GM21360 (cell line): Measurements from ENCODE around the gene ARPC4.
"Not testable (repeated sequence)": the region's sequence is repeated elsewhere in the genome, so short reads cannot be mapped to it uniquely, and the experiment has no call there.

Source experiments
- ATAC-seq: cut with Tn5 transposase; IDR thresholded peaks from one replicate; pipeline ENCODE4 v1.9.1; 2021; ENCODE audit warnings: mild to moderate bottlenecking, moderate library complexity; ENCODE audit not compliant: unreplicated experiment

The ARPC4 gene

DNA sequence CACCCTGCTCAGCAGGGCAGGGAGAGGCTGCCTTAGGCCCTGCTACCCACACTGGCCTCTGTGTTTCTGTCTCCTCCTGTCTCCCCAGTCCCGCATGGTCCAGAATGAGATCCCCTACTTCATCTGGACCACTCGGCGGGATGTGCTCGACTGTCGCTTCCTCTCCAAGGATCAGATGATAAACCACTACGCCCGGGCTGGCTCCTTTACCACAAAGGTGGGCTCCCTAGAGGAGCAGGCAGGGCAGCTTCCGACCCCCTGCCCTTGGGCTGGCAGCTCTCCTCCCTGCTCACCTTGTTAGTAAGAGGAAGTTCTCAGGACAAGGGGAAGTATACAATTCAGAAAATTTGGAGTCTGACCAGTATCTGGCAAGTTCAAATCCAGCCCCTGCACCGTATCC, 23.1 kb downstream of the ARPC4 start:
- ATAC-seq: no peak

DNA sequence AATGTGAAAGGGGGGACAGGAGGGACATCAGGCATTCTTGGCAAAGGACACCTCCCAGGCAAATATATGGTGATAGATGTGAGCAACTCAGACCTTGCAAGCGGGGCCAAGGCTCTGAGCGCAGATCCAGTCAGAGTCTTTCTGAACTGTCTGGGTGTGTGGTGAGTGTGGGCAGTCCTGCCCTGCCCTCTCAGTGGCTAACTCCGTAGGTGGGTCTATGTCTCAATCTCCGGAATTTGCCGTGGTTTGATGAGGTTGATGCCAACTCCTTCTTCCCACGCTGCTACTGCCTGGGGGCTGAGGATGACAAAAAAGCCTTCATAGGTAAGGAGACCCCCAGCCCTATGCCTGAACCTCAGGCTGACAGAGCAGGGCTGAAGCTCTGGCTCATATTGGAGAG, 24.6 kb downstream of the ARPC4 start:
- no peak for ATAC-seq

DNA sequence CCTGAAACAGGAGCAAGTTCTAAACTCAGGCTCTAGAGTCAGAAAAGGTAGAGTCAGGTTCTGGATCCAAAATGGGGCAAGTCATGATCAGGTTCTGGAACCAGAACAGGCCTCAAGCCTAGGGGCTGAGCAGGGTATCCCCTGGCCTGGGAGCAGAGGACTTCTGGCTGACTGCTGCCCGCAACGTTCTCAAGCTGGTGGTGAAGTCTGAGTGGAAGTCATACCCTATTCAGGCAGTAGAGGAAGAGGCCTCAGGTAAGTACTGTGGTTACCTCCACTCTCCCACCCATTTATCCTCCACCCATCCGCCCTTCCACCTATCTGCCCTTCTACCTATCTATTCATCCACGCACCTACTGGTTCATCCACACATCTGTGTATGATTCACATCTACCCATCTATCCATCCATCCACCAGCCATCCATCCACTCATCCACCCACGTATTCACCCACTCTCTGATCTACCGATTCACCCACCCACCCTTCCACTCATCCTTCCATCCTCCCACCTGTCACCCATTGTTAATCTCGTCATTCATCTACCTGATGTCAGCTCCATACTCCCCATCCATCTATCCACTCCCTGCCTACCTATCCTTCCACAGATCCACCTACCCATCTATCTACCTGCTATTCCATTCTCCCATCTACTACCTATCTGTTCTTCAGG, 25.9 kb downstream of the ARPC4 start:
- no peak for ATAC-seq

DNA sequence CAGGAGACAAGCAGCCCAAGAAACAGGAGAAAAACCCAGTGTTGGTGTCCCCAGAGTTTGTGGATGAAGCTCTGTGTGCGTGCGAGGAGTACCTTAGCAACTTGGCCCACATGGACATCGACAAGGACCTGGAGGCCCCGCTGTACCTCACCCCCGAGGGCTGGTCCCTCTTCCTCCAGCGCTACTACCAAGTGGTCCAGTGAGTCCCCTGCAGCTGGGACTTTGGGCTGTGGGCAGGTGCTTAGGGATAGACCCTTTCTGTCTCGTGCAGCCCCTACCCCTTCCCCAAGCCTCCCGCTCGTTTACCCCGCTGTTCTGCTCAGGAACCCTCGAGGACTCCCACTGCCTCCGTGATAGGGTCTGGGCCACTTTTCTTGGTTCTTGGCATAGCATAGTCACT, 27.7 kb downstream of the ARPC4 start:
- ATAC-seq: no peak

DNA sequence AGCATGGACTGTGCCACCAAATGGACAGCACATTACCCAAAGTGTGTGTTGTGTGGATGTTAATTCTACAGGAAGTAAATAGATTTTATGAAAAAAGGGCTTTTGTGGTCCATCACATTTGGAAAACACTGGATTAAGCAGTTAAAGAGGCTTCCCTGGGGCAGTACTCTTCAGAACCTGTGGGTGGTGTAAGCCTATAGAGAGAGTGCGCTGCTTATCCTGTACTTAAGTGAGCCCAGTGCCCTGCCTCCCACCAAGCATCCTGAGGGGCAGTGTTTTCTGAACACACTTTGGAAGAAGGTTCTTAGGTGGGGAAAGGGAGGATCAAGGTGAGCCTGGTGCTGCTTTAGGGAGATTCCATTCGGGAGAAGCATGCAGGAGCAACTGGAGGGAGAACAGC, 28.1 kb downstream of the ARPC4 start:
- ATAC-seq: no peak

DNA sequence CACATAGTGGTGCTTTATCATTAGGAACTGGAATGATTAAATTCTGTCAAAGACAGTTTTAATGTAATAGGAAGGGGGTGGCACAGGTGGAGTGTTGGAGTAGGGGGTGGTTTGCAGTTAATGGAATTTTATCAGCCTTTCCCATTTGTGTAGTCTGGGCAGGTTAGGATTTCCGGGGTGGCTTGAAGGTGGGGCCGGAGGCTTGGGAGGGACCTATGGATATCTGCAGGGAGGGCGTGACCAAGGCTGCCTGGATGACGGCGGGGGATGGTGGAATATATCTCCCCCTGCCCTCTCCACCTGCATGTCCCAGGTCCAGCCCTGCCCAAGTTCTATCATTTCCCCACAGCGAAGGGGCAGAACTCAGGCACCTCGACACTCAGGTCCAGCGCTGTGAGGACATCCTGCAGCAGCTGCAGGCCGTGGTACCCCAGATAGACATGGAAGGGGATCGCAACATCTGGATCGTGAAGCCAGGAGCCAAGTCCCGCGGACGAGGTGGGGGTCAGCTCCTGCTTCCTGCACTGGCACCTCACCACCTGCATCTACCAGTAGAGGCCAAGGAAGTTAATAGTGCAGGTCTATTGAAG, 32.7 kb downstream of the ARPC4 start:
- no peak for ATAC-seq

DNA sequence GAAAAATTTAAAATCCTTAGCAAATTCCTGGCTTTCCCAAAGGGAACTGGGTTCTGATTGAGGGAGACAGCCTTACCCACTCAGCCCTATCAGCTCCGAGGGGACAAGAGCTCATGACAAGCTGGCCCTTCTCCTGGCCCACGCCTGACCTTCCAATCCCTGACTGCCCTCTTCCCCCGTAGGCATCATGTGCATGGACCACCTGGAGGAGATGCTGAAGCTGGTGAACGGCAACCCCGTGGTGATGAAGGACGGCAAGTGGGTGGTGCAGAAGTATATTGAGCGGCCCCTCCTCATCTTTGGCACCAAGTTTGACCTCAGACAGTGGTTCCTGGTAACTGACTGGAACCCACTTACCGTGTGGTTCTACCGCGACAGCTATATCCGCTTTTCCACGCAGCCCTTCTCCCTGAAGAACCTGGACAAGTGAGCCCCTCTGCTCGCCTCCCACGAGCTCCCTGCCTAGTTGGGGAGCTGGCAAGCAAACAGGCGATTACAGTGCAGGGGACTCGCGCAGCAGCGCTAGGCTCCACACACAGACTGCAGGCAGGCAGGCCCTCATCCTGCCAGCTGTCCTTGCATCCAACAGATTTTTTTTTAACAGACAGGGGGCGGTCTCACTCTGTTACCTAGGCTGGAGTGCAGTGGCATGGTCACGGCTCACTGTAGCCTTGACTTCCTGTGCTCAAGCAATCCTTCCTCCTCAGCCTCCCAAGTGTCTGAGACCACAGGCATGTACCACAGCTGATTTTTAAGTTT, 34.1 kb downstream of the ARPC4 start:
- no peak for ATAC-seq

DNA sequence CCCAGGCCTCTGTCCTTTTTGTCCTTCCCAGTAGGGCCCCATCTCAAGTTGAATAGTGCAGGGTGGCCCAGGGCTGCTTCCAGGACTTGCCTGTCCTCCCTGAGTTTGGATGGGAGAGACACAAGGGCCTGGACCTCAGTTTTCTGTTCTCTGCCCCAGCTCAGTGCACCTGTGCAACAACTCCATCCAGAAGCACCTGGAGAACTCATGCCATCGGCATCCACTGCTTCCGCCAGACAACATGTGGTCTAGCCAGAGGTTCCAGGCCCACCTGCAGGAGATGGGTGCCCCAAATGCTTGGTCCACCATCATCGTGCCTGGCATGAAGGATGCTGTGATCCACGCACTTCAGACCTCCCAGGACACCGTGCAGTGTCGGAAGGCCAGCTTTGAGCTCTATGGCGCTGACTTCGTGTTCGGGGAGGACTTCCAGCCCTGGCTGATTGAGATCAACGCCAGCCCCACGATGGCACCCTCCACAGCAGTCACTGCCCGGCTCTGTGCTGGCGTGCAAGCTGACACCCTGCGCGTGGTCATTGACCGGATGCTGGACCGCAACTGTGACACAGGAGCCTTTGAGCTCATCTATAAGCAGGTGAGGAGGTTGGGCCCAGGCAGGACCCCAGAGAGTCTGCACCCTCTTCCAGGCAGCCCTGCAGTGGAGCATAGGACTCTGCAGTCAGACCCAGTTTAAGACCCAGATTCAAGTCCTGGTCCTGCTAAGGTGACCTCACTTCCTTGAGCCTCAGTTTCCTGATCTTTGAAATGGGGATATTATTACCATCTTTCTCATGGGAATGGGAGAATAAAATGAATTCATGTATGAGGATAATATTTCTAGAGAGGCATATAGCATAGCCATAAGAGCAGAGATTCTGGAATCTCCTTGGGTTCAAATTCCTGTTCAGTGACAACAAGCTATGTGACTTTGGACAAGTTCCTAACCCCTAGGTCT, 36.2 kb downstream of the ARPC4 start:
- no peak for ATAC-seq

DNA sequence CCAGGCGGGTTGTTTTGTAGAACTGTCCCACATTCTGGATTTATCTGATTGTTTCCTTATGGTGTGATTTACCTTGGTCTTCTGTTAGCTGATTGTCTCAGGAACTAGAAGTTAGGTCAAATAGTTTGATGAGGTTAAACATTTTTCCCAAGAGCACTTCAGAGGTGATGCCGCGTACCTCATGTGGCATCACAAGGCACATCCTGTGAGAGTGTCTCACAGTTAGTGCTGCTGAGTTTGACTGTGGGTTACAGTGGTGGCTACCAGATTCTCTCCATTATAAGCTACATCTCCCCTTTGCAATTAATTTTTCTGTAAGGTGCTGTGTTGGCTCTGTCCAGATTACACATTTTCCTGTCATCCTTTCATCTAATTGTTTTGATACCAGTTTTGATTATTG, 38.4 kb downstream of the ARPC4 start:
- no peak for ATAC-seq

DNA sequence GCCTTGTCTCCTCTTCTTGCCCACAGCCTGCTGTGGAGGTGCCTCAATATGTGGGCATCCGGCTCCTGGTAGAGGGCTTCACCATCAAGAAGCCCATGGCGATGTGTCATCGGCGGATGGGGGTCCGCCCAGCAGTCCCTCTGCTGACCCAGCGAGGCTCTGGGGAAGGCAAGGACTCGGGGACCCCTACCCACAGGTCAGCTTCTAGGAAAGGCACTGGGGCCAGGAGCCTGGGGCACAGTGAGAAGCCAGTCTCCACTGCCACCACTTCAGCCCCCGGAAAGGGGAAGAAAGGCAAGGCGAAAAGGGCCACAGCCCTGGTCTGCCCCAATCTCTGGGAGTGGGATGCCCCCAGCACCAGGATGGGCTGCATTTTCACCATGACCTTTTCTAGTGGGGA, 40.2 kb downstream of the ARPC4 start:
- ATAC-seq: no peak

DNA sequence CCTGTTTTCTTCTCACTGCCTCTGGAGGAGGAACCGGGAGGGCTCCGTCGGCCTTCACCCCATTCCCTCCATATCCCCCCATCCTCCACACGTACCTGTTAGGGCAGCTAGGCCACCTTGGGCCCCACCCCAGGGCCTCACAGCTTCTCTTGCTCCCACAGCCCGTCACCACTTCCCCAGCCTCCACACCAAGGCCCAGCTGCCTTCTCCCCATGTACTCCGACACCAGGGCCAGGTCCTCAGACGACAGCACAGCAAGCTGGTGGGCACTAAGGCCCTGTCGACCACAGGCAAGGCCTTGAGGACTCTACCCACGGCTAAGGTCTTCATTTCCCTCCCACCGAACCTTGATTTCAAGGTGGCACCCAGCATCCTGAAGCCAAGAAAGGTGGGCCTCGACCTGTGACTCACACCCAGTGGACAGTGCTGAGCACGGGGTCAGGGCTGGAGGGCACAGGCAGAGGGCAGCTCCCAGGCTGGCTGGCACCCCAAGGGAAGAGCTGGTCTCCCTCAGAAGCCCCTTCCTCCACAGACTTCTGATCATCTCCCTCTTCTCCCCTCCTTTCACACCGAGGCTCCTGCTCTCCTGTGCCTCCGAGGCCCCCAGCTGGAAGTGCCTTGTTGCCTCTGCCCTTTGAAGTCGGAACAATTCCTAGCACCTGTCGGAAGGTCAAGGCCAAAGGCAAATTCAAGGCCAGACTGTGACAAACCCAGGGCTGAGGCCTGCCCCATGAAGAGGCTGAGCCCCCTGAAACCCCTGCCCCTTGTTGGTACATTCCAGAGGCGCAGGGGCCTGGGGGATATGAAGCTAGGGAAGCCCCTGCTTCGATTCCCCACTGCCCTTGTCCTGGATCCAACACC, 41.9 kb downstream of the ARPC4 start:
- ATAC-seq: no peak

DNA sequence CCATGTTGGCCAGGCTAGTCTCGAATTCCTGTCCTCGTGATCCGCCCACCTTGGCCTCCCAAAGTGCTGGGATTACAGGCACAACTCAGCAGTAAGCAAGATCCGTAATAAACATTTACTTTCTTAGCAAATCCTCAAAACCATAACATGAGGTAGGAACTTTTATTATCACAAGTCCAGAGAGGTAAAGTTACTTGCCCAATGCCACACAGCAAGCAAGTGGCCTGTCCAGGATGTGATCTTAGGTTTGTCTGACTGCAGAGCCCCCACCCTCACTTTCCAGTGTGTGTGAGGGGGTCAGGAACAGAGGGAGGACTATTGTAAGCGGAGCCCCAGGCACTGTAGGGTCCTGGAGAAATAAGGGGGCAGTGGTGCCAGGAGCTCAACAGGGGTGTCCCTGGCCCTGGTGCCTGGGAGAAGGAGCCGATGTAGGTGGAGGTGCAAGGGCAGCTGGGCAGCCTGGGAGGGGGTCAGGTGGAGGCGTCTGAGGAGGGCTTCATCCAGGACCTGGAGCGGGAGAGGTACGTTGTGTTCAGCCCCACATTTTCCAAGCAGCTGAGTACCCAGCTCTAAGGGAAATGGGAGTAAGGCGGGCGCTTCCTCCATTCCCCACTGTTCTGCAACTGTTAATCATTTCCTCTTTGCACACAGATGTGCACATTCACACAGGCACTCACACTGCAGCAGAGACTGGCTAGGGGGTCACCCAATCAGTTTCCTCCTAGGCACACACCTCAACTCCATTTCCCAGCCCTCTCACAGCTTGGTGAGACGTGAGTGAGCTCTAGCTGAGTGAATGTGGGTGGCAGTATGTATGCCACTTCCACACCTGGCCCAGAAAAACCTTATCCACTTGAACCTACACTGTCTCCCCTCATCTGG, 45.1 kb downstream of the ARPC4 start:
- ATAC-seq: no peak

DNA sequence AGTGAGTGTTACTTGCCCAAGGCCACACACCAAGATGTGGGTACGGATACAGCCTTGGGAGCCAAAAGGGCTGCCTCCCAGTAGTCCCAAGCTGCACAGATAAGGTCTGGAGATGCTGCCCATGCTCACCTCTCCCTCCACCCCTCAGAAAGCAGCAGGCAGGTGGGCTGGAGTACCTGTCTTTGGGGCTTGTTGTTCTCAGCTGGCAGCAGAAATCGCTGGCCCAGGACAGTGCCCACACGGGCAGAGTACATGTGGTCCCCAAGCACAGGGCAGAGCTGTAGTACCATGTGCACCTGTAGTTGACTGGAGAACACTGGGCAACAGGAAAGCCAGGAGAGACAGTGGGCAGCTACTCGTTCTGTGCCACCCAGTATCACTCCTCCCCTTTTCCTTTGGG, 46.0 kb downstream of the ARPC4 start:
- ATAC-seq: no peak

DNA sequence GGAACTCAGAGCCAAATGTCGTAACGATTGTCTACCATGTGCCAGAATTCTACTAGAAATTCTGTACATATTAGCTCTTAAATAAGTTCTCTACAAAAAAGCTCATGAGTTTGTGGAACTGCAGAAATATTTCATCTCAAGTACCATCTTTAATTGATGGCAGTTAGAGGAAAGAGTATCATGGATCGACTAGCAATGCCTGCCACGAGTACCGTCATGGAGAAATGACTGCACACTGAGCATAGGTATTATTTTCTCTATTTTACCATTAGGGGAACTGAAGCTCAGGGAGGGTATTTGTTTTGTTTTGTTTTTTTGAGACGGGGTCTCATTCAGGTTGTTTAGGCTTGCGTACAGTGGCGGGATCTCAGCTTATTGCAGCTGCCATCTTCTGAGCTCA, 48.1 kb downstream of the ARPC4 start:
- ATAC-seq: no peak

DNA sequence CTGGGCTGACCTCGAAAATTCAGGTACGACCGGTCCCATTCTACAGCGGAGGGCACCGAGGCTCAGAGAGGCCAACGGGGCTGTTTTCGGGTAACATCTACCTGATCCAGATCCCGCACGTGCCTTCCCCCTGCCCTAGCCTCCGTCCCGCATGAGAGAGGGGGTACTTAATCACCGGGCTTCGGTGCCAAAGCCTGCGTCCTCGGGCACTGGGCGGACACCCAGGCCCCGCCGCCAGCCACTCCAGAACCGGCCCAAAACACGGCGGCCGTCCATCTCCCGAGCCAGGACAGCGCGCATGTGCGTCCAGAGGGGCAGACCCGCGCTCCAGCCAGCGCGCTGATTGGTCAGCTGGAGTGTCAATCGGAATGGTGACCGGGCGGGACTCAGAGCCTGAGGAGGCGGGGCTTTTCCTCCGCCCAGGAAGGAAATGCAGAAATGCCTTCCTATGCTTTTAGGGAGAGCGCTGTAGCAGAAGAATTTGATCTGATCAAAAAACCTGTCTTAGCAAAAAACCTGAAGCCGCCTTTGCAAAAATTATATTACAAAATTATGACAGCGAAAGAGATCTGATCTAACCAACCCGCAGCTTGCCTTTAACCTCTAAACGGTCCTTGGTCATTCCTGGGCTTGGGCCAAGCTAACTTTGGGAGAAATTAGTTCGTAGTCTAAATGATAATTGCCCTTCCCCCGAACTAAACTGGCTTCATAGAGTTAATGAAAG, 51.0 kb downstream of the ARPC4 start, which contains the start of gene RPUSD3:
Gene RPUSD3, minus strand, starts transcription at position 294 of the 724 bp plus-strand sequence. Its CDS starts 18 bp downstream, at position 276.
- peak; percentile 97 for ATAC-seq

DNA sequence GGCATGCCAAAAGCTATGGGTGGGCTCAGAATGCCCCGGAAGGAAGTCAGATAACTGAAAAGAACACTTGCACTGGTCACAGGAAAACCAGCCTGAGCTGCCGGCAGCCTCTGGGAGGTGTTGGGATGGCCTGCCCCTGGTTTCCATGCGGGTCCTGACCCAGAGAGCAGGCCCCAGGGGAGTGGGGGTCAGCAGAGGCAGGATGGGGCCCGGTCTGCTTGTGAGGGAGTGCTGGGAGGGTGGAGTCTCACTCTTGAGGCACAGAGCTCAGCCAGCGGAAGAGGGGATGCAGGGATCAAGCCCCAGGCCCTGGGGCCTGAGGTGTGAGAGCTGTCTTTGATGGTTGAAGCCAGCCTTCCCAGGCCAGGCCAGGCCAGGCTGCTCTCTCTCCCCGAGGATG, 53.3 kb downstream of the ARPC4 start:
- no peak for ATAC-seq

DNA sequence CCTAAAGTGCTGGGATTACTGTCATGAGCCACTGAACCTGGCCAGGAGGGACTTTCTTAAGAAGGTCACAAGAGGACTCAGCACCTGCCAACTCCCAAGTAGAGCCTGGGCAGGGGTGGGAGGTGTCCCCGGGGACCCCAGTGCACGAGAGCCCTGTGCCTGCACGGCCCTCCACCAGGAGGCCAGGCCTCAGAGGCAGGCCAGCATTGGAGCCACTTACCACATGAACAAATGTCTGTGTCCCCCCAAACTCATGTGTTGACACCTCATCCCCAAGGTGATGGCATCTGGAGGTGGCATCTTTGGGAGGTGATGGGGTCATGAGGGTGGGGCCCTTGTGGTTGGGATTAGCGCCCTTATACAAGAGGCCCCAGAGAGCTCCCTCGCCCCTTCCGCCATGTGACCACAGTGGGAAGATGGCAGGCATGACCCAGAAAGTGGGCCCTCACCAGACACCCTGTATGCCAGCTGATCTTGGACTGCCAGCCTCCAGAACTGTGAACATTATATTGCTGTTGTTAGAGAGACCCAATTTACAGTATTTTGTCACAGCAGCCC, 54.1 kb downstream of the ARPC4 start:
- ATAC-seq: no peak

DNA sequence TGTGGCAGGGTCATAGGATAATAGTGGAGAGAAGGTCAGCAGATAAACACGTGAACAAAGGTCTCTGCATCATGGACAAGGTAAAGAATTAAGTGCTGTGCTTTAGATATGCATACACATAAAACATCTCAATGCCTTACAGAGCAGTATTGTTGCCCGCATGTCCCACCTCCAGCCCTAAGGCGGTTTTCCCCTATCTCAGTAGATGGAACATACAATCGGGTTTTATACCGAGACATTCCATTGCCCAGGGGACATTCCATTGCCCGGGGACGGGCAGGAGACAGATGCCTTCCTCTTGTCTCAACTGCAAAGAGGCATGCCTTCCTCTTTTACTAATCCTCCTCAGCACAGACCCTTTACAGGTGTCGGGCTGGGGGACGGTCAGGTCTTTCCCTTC, 55.0 kb downstream of the ARPC4 start:
- not testable (repeated sequence) for ATAC-seq
